Neural cell (in vitro differentiated cells): ENCODE results near the gene ADGRD1. TPM values are rescaled to one million over a fixed set of nuclear protein-coding genes. Genes with fewer than 3 reads are reported as not detected.

Experiments
- H2AFZ ChIP-seq: fragments of 200-600, 300-800 bp; sonication (generic), shearing (Covaris generic); 2 replicates; pipeline ENCODE4 v1.6.0; 2014; ENCODE audit warnings: low read depth, mild to moderate bottlenecking, antibody characterized with exemption, low read length, moderate library complexity
- H3F3A ChIP-seq: fragments of 200-600 bp; shearing (Covaris generic); 2 replicates; pipeline ENCODE4 v1.6.1; 2016; ENCODE audit warnings: mild to moderate bottlenecking, moderate library complexity, mixed read lengths, antibody characterized with exemption, low read length; ENCODE audit not compliant: insufficient read depth, poor library complexity, severe bottlenecking
- H3K27ac ChIP-seq: fragments of 200-600, 300-800 bp; sonication (generic), shearing (Covaris generic); 2 replicates; pipeline ENCODE4 v1.5.1; 2014; ENCODE audit warnings: mild to moderate bottlenecking, low read length, moderate library complexity
- H3K27me3 ChIP-seq: fragments of 300-800, 200-600 bp; sonication (generic), shearing (Covaris generic); 2 replicates; pipeline ENCODE4 v1.6.0; 2014; ENCODE audit warnings: mild to moderate bottlenecking, low read depth, low read length, moderate library complexity; ENCODE audit not compliant: insufficient read depth
- H3K36me3 ChIP-seq: fragments of 300-800, 200-600 bp; sonication (generic), shearing (Covaris generic); 2 replicates; pipeline ENCODE4 v1.5.1; 2014; ENCODE audit warnings: mild to moderate bottlenecking, antibody characterized with exemption, low read length, moderate library complexity; ENCODE audit not compliant: insufficient read depth
- H3K4me2 ChIP-seq: fragments of 300-800, 200-600 bp; sonication (generic), shearing (Covaris generic); 2 replicates; pipeline ENCODE4 v1.6.0; 2014; ENCODE audit warnings: mild to moderate bottlenecking, low read length
- H3K4me3 ChIP-seq: fragments of 300-800, 200-600 bp; sonication (generic), shearing (Covaris generic); 2 replicates; pipeline ENCODE4 v1.5.1; 2014; ENCODE audit warnings: mild to moderate bottlenecking, low read length, moderate library complexity
- H3K79me2 ChIP-seq: fragments of 200-600 bp; shearing (Covaris generic); replicated peaks from 2 replicates; pipeline ENCODE4 v1.6.0; 2014; ENCODE audit warnings: mild to moderate bottlenecking, low read length, moderate library complexity; ENCODE audit not compliant: insufficient read depth
- H3K9ac ChIP-seq: fragments of 300-800, 200-600 bp; sonication (generic), shearing (Covaris generic); 2 replicates; pipeline ENCODE4 v1.6.1; 2016; ENCODE audit warnings: mild to moderate bottlenecking, low read length, mixed read lengths
- H3K9me2 ChIP-seq: fragments of 200-600 bp; shearing (Covaris generic); 2 replicates; pipeline ENCODE4 v1.6.1; 2016; ENCODE audit warnings: mild to moderate bottlenecking, low read length, mixed read lengths; ENCODE audit not compliant: insufficient read depth
- H3K9me3 ChIP-seq: fragments of 200-600, 300-800 bp; sonication (generic), shearing (Covaris generic); 2 replicates; pipeline ENCODE4 v1.6.1; 2016; ENCODE audit warnings: mild to moderate bottlenecking, mixed run types, low read length, moderate library complexity, mixed read lengths
- H4K20me1 ChIP-seq: fragments of 200-600 bp; shearing (Covaris generic); 2 replicates; pipeline ENCODE4 v1.6.1; 2016; ENCODE audit warnings: mild to moderate bottlenecking, mixed run types; ENCODE audit not compliant: insufficient read depth
- CTCF ChIP-seq: fragments of 450-650 bp; IDR thresholded peaks from 2 replicates; pipeline ENCODE4 v1.5.1; 2014; ENCODE audit warnings: antibody characterized with exemption, mild to moderate bottlenecking, moderate library complexity; ENCODE audit not compliant: poor library complexity, severe bottlenecking
- EP300 ChIP-seq: fragments of 450-650 bp; conservative IDR thresholded peaks from 2 replicates; pipeline ENCODE4 v1.6.1; 2014; ENCODE audit warnings: antibody characterized with exemption, mild to moderate bottlenecking, moderate library complexity; ENCODE audit not compliant: poor library complexity, severe bottlenecking
- EZH2 ChIP-seq: fragments of 200-600, 300-800 bp; shearing (Covaris generic), sonication (generic); IDR thresholded peaks from 2 replicates; pipeline ENCODE4 v1.6.1; 2014; ENCODE audit warnings: antibody characterized with exemption, low read length, borderline replicate concordance, mild to moderate bottlenecking; ENCODE audit not compliant: insufficient read depth, poor library complexity, severe bottlenecking
- MXI1 ChIP-seq: fragments of 450-650 bp; conservative IDR thresholded peaks from 2 replicates; pipeline ENCODE4 v1.6.1; 2014; ENCODE audit warnings: antibody characterized with exemption, mild to moderate bottlenecking; ENCODE audit not compliant: poor library complexity, severe bottlenecking
- POLR2AphosphoS5 ChIP-seq: IDR thresholded peaks from 2 replicates; pipeline ENCODE4 v1.6.1; 2012
- RAD21 ChIP-seq: fragments of 450-650 bp; conservative IDR thresholded peaks from 2 replicates; pipeline ENCODE4 v1.6.1; 2014; ENCODE audit warnings: antibody characterized with exemption, mild to moderate bottlenecking, moderate library complexity
- REST ChIP-seq: IDR thresholded peaks from 2 replicates; pipeline ENCODE4 v1.6.1; 2012; ENCODE audit warnings: borderline replicate concordance
- SMC3 ChIP-seq: fragments of 450-650 bp; conservative IDR thresholded peaks from 2 replicates; pipeline ENCODE4 v1.6.1; 2014; ENCODE audit warnings: antibody characterized with exemption, mild to moderate bottlenecking, moderate library complexity; ENCODE audit not compliant: poor library complexity
- TAF1 ChIP-seq: IDR thresholded peaks from 2 replicates; pipeline ENCODE4 v1.6.1; 2012; ENCODE audit warnings: low read depth
- polyA plus RNA-seq: library from polyadenylated mRNA; depleted of rRNA; stranded (reverse); fragments of >200 nt; gene quantifications from 2 replicates; pipeline ENCODE4 v1.2.3, GENCODE V29; 2014

ADGRD1 gene
- polyA plus RNA-seq, 1 donor from 2014 or later: 1.7 TPM

- no peaks in the 10 kb centered on the region for H3K79me2 ChIP-seq
- TF ChIP-seq TAF1 (no peak), REST (no peak), RAD21 (no peak), EP300 (no peak), MXI1 (no peak), POLR2AphosphoS5 (no peak), CTCF (no peak), EZH2 (no peak), SMC3 (no peak)
- no peaks in the 10 kb centered on the region for H3K9me2 ChIP-seq
- H3K36me3 ChIP-seq: no peaks in the 10 kb centered on the region
- H3K4me3 ChIP-seq: no peak overlapping the region
- H3K9ac ChIP-seq: peak overlapping the region; percentile 5
- H4K20me1 ChIP-seq: no peaks in the 10 kb centered on the region
- H3K4me2 ChIP-seq: no peak overlapping the region
- no peaks in the 10 kb centered on the region for H3K27me3 ChIP-seq
- no peak overlapping the region for H2AFZ ChIP-seq
- no peak overlapping the region for H3K27ac ChIP-seq
- no peaks in the 10 kb centered on the region for H3K9me3 ChIP-seq
- no peaks in the 10 kb centered on the region for H3F3A ChIP-seq
Observed at GRCh38 chr12:131010396-131011131, 56.9 kb downstream of the ADGRD1 start.

DNA sequence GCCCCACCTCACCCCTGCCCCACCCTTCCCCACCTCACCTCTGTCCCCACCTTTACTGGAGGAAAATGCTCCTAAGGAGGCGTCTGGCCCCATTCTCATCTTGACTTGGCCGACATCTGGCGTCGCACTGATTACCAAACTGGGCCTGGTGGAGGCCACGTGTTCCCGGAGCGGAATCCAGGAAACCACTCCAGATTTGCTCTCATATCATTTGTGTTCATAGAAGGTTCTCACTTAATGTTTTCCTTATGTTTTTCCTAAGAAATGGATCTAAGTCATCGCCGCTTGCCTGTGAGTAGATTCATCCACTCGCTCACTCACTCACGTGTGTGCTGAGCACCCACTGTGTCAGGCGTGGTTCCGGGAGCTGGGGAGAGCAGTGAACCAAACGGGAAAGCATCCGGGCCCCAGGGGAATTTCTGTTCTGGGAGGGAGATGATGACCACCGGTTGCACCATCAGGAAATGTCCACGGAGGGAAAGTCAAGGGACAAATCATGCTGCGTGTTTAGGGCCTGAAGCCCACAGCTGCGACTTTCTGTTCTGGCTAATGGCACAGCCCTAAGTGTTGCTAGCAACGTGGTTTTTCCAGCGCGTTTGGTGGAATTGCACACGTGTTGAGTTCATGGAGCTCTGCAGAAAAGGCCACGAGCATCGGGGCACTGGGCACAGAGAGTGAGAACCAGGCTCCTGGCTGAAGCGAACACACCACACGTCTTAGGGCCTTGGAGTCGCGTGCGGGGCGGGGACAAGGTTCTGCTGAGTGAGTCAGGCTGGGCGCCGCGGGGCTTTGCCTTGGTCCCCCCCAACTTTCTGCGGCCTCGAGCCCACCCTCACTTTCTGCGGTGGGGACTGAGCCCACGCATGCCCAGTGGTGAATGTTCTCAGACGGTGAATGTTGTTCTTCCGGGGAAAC, 57.7 kb downstream of the ADGRD1 start:
- H4K20me1 ChIP-seq: no peaks in the 10 kb centered on the region
- TF ChIP-seq REST (no peak), EP300 (no peak), RAD21 (no peak), MXI1 (no peak), EZH2 (no peak), SMC3 (no peak), TAF1 (no peak), POLR2AphosphoS5 (no peak), CTCF (no peak)

More for the DNA sequence above, 57.7 kb downstream of the ADGRD1 start:
- Histone ChIP-seq H3F3A (no peaks in the 10 kb centered on the region), H3K9me3 (no peaks in the 10 kb centered on the region), H2AFZ (no peak overlapping the region), H3K9me2 (no peaks in the 10 kb centered on the region), H3K27me3 (no peaks in the 10 kb centered on the region), H3K4me2 (no peak overlapping the region), H3K4me3 (no peak overlapping the region), H3K9ac (no peak overlapping the region), H3K27ac (no peak overlapping the region), H3K79me2 (no peaks in the 10 kb centered on the region), H3K36me3 (no peaks in the 10 kb centered on the region)
